ENCODE measurements around the gene RNF103. TPM values are rescaled to one million over a fixed set of nuclear protein-coding genes. Genes with fewer than 3 reads are reported as not detected.

The RNF103 gene
- total and polyA plus RNA-seq, 5 donors from 2014 or later, result 2.7 to 79.3 (median 4.6) TPM

- no peaks in the 10 kb centered on the region for H3K36me3 Mint-ChIP-seq
- peaks cover 24% of the 10 kb centered on the region for H3K27me3 Mint-ChIP-seq
- Histone ChIP-seq H3K9me3 (ENCODE audit: control insufficient read depth in 2 of 2, low read length in 2 of 2) (peaks cover 0 to 3% of the 10 kb centered on the region in 2 experiments), H3K4me1 (ENCODE audit: control insufficient read depth, insufficient read depth, low read length, poor library complexity, severe bottlenecking) (no peaks in the 10 kb centered on the region), H3K27ac (ENCODE audit: insufficient read depth, low read length, poor library complexity, severe bottlenecking) (no peak overlapping the region), H3K27me3 (ENCODE audit: control insufficient read depth, insufficient read depth, low read length) (no peaks in the 10 kb centered on the region), H3K36me3 (ENCODE audit: control insufficient read depth, insufficient read depth, low read length) (no peaks in the 10 kb centered on the region), H3K4me3 (ENCODE audit: low read depth, low read length) (no peak overlapping the region)
- DNase-seq (no peak), ATAC-seq (ENCODE audit: low read depth in 2 of 2) (no peak)
- H3K4me3 Mint-ChIP-seq, result no peak overlapping the region
- H3K4me1 Mint-ChIP-seq, result no peaks in the 10 kb centered on the region
- no peak overlapping the region for H3K27ac Mint-ChIP-seq
- peaks cover 0 to 2% (median 0%) of the 10 kb centered on the region in 7 donors for H3K9me3 Mint-ChIP-seq
Observed at GRCh38 chr2:86633155-86633651, 9.5 kb upstream of the RNF103 start.

GRCh38 chr2:86632672-86633071 is 9.0 kb upstream of the RNF103 start:
- Mint-ChIP-seq H3K9me3 (peaks cover 0 to 2% (median 0%) of the 10 kb centered on the region in 7 donors), H3K4me3 (no peak overlapping the region), H3K36me3 (no peaks in the 10 kb centered on the region), H3K4me1 (no peaks in the 10 kb centered on the region), H3K27ac (no peak overlapping the region), H3K27me3 (peaks cover 29% of the 10 kb centered on the region)
- no peak for DNase-seq
- Histone ChIP-seq H3K4me1 (ENCODE audit: control insufficient read depth, insufficient read depth, low read length, poor library complexity, severe bottlenecking) (no peaks in the 10 kb centered on the region), H3K36me3 (ENCODE audit: control insufficient read depth, insufficient read depth, low read length) (no peaks in the 10 kb centered on the region), H3K9me3 (ENCODE audit: control insufficient read depth in 2 of 2, low read length in 2 of 2) (no peaks in the 10 kb centered on the region), H3K4me3 (ENCODE audit: low read depth, low read length) (no peak overlapping the region), H3K27me3 (ENCODE audit: control insufficient read depth, insufficient read depth, low read length) (no peaks in the 10 kb centered on the region), H3K27ac (ENCODE audit: insufficient read depth, low read length, poor library complexity, severe bottlenecking) (no peak overlapping the region)
- no peak for ATAC-seq (ENCODE audit: low read depth in 2 of 2)

GRCh38 chr2:86631846-86632485 is 8.3 kb upstream of the RNF103 start:
- H3K4me3 Mint-ChIP-seq, result no peak overlapping the region
- Histone ChIP-seq H3K27ac (ENCODE audit: insufficient read depth, low read length, poor library complexity, severe bottlenecking) (no peak overlapping the region), H3K4me1 (ENCODE audit: control insufficient read depth, insufficient read depth, low read length, poor library complexity, severe bottlenecking) (no peaks in the 10 kb centered on the region), H3K9me3 (ENCODE audit: control insufficient read depth in 2 of 2, low read length in 2 of 2) (no peaks in the 10 kb centered on the region), H3K36me3 (ENCODE audit: control insufficient read depth, insufficient read depth, low read length) (no peaks in the 10 kb centered on the region), H3K27me3 (ENCODE audit: control insufficient read depth, insufficient read depth, low read length) (no peaks in the 10 kb centered on the region), H3K4me3 (ENCODE audit: low read depth, low read length) (no peak overlapping the region)
- no peak overlapping the region for H3K27ac Mint-ChIP-seq
- DNase-seq (no peak), ATAC-seq (ENCODE audit: low read depth in 2 of 2) (no peak)
- H3K27me3 Mint-ChIP-seq, result peaks cover 34% of the 10 kb centered on the region
- no peaks in the 10 kb centered on the region for H3K4me1 Mint-ChIP-seq
- H3K9me3 Mint-ChIP-seq, result peaks cover 0 to 2% (median 0%) of the 10 kb centered on the region in 7 donors
- no peaks in the 10 kb centered on the region for H3K36me3 Mint-ChIP-seq

- Mint-ChIP-seq H3K27me3 (peaks cover 41% of the 10 kb centered on the region), H3K36me3 (no peaks in the 10 kb centered on the region), H3K27ac (no peak overlapping the region), H3K4me1 (peaks cover 4 to 10% (median 6%) of the 10 kb centered on the region in 4 donors), H3K4me3 (peak overlapping the region in 1 of 4 donors; percentile 63), H3K9me3 (no peaks in the 10 kb centered on the region)
- H3K36me3 ChIP-seq (ENCODE audit: control insufficient read depth, insufficient read depth, low read length), result no peaks in the 10 kb centered on the region
- no peak for ATAC-seq (ENCODE audit: low read depth in 2 of 2)
- H3K27me3 ChIP-seq (ENCODE audit: control insufficient read depth, insufficient read depth, low read length), result no peaks in the 10 kb centered on the region
- no peaks in the 10 kb centered on the region for H3K9me3 ChIP-seq (ENCODE audit: control insufficient read depth in 2 of 2, low read length in 2 of 2)
- H3K4me1 ChIP-seq (ENCODE audit: control insufficient read depth, insufficient read depth, low read length, poor library complexity, severe bottlenecking), result no peaks in the 10 kb centered on the region
- no peak for DNase-seq
- no peak overlapping the region for H3K27ac ChIP-seq (ENCODE audit: insufficient read depth, low read length, poor library complexity, severe bottlenecking)
- H3K4me3 ChIP-seq (ENCODE audit: low read depth, low read length), result no peak overlapping the region
Observed at GRCh38 chr2:86628091-86628522, 4.4 kb upstream of the RNF103 start.

- ATAC-seq (ENCODE audit: low read depth in 2 of 2), result no peak
- Mint-ChIP-seq H3K9me3 (no peaks in the 10 kb centered on the region), H3K4me3 (peak overlapping the region in 2 of 4 donors; percentile 44 to 63), H3K27ac (no peak overlapping the region), H3K4me1 (peaks cover 4 to 11% (median 6%) of the 10 kb centered on the region in 4 donors), H3K36me3 (no peaks in the 10 kb centered on the region), H3K27me3 (peaks cover 41% of the 10 kb centered on the region)
- H3K36me3 ChIP-seq (ENCODE audit: control insufficient read depth, insufficient read depth, low read length), result no peaks in the 10 kb centered on the region
- H3K4me1 ChIP-seq (ENCODE audit: control insufficient read depth, insufficient read depth, low read length, poor library complexity, severe bottlenecking), result no peaks in the 10 kb centered on the region
- no peaks in the 10 kb centered on the region for H3K27me3 ChIP-seq (ENCODE audit: control insufficient read depth, insufficient read depth, low read length)
- DNase-seq, result no peak
- no peak overlapping the region for H3K4me3 ChIP-seq (ENCODE audit: low read depth, low read length)
- no peaks in the 10 kb centered on the region for H3K9me3 ChIP-seq (ENCODE audit: control insufficient read depth in 2 of 2, low read length in 2 of 2)
- no peak overlapping the region for H3K27ac ChIP-seq (ENCODE audit: insufficient read depth, low read length, poor library complexity, severe bottlenecking)
Observed at GRCh38 chr2:86627550-86627949, 3.9 kb upstream of the RNF103 start.

GRCh38 chr2:86625096-86625495 is 1.4 kb upstream of the RNF103 start:
- peaks cover 11 to 30% (median 21%) of the 10 kb centered on the region in 4 donors for H3K4me1 Mint-ChIP-seq
- Histone ChIP-seq H3K4me3 (ENCODE audit: low read depth, low read length) (no peak overlapping the region), H3K9me3 (ENCODE audit: control insufficient read depth in 2 of 2, low read length in 2 of 2) (no peaks in the 10 kb centered on the region), H3K4me1 (ENCODE audit: control insufficient read depth, insufficient read depth, low read length, poor library complexity, severe bottlenecking) (peaks cover 19% of the 10 kb centered on the region), H3K27me3 (ENCODE audit: control insufficient read depth, insufficient read depth, low read length) (no peaks in the 10 kb centered on the region), H3K27ac (ENCODE audit: insufficient read depth, low read length, poor library complexity, severe bottlenecking) (no peak overlapping the region), H3K36me3 (ENCODE audit: control insufficient read depth, insufficient read depth, low read length) (peaks cover 3% of the 10 kb centered on the region)
- peaks cover 3% of the 10 kb centered on the region for H3K36me3 Mint-ChIP-seq
- H3K27me3 Mint-ChIP-seq, result peaks cover 33% of the 10 kb centered on the region
- ATAC-seq (ENCODE audit: low read depth in 2 of 2), result no peak
- peak overlapping the region; percentile 56 to 91 (median 77) for H3K4me3 Mint-ChIP-seq
- DNase-seq, result no peak
- no peaks in the 10 kb centered on the region for H3K9me3 Mint-ChIP-seq
- peak overlapping the region in 2 of 3 donors; percentile 48 to 92 for H3K27ac Mint-ChIP-seq

- peaks cover 27% of the 10 kb centered on the region for H3K27me3 Mint-ChIP-seq
- DNase-seq (no peak), ATAC-seq (ENCODE audit: low read depth in 2 of 2) (no peak)
- H3K27ac Mint-ChIP-seq, result peak overlapping the region; percentile 89 to 93 (median 92)
- no peaks in the 10 kb centered on the region for H3K9me3 Mint-ChIP-seq
- Histone ChIP-seq H3K4me1 (ENCODE audit: control insufficient read depth, insufficient read depth, low read length, poor library complexity, severe bottlenecking) (peaks cover 26% of the 10 kb centered on the region), H3K4me3 (ENCODE audit: low read depth, low read length) (peak overlapping the region; percentile 67), H3K27ac (ENCODE audit: insufficient read depth, low read length, poor library complexity, severe bottlenecking) (peak overlapping the region; percentile 95), H3K27me3 (ENCODE audit: control insufficient read depth, insufficient read depth, low read length) (no peaks in the 10 kb centered on the region), H3K9me3 (ENCODE audit: control insufficient read depth in 2 of 2, low read length in 2 of 2) (no peaks in the 10 kb centered on the region), H3K36me3 (ENCODE audit: control insufficient read depth, insufficient read depth, low read length) (peaks cover 9% of the 10 kb centered on the region)
- peaks cover 6% of the 10 kb centered on the region for H3K36me3 Mint-ChIP-seq
- H3K4me1 Mint-ChIP-seq, result peaks cover 19 to 37% (median 28%) of the 10 kb centered on the region in 4 donors
- peak overlapping the region; percentile 85 to 94 (median 88) for H3K4me3 Mint-ChIP-seq
Observed at GRCh38 chr2:86624267-86624547, 542 bp upstream of the RNF103 start.

GRCh38 chr2:86623043-86623493 is 597 bp downstream of the RNF103 start:
- H3K4me1 Mint-ChIP-seq, result peaks cover 30 to 49% (median 38%) of the 10 kb centered on the region in 4 donors

More at GRCh38 chr2:86623043-86623493, 597 bp downstream of the RNF103 start:
- Mint-ChIP-seq H3K27ac (peak overlapping the region; percentile 80 to 95 (median 91)), H3K4me3 (peak overlapping the region; percentile 94 to 97 (median 96)), H3K9me3 (no peaks in the 10 kb centered on the region), H3K36me3 (peaks cover 17% of the 10 kb centered on the region), H3K27me3 (peaks cover 16% of the 10 kb centered on the region)
- Histone ChIP-seq H3K27ac (ENCODE audit: insufficient read depth, low read length, poor library complexity, severe bottlenecking) (peak overlapping the region; percentile 95), H3K4me3 (ENCODE audit: low read depth, low read length) (peak overlapping the region; percentile 95), H3K36me3 (ENCODE audit: control insufficient read depth, insufficient read depth, low read length) (peaks cover 20% of the 10 kb centered on the region), H3K9me3 (ENCODE audit: control insufficient read depth in 2 of 2, low read length in 2 of 2) (no peaks in the 10 kb centered on the region), H3K4me1 (ENCODE audit: control insufficient read depth, insufficient read depth, low read length, poor library complexity, severe bottlenecking) (peaks cover 31% of the 10 kb centered on the region), H3K27me3 (ENCODE audit: control insufficient read depth, insufficient read depth, low read length) (no peaks in the 10 kb centered on the region)
- ATAC-seq (ENCODE audit: low read depth in 2 of 2), result peak; percentile 8 to 32
- DNase-seq, result peak; percentile 38 to 61 (median 42)

Data from CD4-positive, CD25-positive, alpha-beta regulatory T cell (primary cell).